Stimulated activated CD8-positive, alpha-beta memory T cell treated with anti-CD3 and anti-CD28 coated beads, Interleukin-4, amount 100 ng/mL, for 4 hours (primary cell): ENCODE results near the gene NOSTRIN.

Experiments
- DNase-seq, 2 donors: peaks; one replicate each; pipeline ENCODE4 v3.0.0-alpha.2; 2020; ENCODE audit warnings: low read depth in 2 of 2, low spot score in 1 of 2

Gene NOSTRIN

DNA sequence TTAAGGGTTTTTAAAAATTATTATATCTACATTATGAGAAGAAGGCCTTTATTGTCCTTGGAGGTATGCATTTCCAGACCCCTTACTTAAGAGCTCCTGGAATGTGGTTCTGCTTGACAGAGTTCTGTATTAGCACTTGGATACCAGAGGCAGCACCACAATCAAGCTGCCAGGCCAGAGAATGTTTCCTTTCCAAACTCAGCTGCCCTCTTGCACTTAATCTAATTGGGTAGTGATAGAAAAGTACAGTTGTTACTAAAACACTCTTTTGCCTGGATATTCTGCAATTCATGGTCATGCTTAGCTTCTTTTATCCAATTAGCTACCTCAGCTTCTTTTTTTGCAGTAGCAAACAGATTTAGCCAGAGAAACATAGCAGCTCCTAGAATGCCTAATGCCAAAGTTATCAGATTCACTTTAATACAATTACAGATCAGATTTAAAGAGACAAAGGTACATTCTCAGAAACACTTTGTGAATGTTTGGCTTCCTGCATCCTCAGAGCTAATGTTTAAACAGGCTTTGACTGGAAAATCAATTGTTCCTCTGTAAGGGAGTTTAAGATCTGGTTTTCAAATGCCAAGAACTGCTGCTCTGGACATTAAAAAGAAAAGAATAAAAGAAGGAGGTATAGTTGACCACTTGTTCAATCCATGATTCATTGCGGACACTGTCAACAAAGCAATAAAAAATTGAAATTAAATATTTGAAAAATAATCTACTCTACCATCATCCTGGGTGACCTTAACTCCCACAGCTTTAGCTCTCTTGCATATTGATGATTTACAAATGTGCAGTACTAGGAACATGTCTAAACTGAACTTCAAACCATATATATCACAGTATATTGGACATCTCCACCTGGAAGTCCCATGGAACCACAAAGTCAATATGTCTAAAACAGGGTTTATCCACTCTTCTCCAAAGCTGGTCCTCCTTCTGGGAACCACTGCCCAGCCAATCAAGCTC, 12.8 kb downstream of the NOSTRIN start:
- no peak for DNase-seq

DNA sequence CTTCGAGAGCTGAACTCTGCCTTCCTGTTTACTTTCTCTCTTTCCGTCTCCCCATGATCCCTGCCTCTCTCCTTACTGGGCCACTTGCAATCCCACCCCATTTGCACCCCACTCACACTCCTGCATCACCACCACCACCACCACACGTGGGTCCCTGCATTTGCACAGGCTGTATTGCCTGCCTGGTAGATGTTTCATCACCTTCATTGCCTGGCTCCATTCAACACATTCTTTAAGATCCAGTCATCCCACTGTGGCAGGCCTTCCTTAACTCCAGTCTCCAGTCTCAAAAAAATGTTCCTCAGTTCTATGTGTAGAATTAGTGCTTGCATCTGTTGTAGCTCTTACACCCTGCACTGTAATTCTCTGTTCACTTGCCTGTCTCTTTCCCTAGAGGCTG, 13.9 kb downstream of the NOSTRIN start:
- DNase-seq: no peak

DNA sequence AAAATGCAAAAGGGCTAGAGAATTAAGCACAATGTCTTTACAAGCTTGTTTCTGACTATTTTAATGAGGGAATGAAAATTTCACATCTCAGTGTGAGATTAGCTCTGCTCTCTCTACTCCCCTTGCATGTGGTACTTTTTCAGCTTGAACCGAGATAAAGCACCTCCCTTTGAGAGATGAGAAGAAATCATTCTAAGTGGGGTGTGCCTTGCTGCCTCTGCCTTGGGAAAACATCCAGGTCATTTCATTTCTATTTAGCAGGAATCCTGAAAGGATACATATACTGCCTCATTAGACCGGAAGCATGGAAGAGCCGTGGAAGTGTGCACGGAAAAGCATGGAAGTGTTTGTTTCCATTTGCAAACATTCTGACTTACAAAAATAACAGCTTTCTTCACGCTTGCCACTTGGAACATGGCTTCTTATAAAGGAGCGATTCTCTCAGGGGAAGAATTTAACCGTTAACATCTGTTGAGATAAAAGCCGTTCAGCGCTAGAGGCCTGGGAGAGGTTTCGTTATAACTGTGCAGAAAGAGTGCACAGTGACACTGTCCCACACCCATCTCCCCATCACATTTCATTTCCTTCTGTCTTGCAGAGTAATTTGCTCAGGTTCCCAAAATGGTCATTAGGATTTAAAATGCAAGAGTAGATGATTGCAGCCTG, 16.7 kb downstream of the NOSTRIN start:
- DNase-seq: no peak

GRCh38 chr2:168819829-168820489, 17.5 kb downstream of the NOSTRIN start:
- DNase-seq: no peak

DNA sequence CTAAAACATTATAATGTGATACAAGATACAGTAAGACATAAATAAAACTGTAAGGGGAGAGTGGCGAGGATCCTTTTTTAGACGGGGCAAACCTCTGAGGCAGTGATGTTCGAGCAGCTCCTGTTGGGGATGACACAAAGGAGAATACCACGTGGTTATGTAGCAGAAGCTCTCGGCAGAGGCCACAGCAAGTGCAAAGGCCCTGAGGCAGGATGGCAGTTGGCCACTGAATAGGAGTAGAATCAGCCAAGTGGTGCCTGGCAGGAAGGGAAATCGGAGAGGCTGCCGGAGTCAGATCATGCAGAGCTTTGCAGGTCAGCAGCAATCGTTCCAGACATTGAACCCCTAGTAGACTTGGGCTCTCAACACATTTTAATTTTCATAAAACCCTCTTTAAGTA, 19.1 kb downstream of the NOSTRIN start:
- DNase-seq: no peak

GRCh38 chr2:168821992-168822391, 19.6 kb downstream of the NOSTRIN start:
- DNase-seq: no peak

- DNase-seq: no peak
Measured at GRCh38 chr2:168825126-168825525, 22.7 kb downstream of the NOSTRIN start.

GRCh38 chr2:168830958-168831357, 28.5 kb downstream of the NOSTRIN start:
- DNase-seq: no peak

- DNase-seq: no peak
Measured at GRCh38 chr2:168831662-168832061, 29.2 kb downstream of the NOSTRIN start.

GRCh38 chr2:168835969-168836368, 33.5 kb downstream of the NOSTRIN start:
- no peak for DNase-seq

DNA sequence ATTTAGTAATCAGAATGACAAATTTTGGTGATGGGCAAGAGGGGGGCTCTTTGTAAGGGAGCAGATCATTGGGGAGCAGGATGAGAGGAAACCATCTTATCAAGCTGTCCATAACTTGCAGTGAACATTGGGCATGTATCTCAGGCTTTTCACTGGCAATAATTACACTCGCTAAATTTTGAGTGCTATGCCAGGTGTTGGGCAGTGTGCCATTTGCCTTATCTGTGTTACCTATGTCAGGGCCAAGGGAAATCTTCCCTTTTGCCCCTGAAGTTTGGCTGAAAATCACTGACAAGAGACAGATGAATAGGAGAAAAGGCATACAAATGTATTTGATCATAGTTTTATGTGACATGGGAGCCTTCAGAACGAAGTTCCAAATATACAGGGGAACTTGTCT, 39.0 kb downstream of the NOSTRIN start:
- no peak for DNase-seq

DNA sequence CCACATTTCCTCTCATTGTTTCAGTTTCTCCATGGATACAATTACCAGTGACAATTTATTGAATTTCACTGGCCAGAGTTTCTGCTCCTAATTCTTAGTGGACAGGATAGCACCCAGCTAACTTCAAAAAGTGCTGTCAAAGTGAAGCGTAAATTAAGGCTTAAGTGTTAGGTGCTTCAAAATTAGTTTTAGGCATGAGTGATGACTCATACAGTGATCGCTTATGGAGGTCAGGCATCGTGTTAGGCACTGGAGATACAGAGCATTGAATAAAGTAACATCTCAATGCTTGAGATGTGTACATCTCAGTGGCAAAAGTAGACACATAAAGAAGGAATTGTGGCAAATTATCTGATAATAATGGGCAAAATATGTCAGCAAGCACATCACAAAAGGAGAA, 40.8 kb downstream of the NOSTRIN start:
- no peak for DNase-seq

- no peak for DNase-seq
Measured at GRCh38 chr2:168848225-168848624, 45.8 kb downstream of the NOSTRIN start.

DNA sequence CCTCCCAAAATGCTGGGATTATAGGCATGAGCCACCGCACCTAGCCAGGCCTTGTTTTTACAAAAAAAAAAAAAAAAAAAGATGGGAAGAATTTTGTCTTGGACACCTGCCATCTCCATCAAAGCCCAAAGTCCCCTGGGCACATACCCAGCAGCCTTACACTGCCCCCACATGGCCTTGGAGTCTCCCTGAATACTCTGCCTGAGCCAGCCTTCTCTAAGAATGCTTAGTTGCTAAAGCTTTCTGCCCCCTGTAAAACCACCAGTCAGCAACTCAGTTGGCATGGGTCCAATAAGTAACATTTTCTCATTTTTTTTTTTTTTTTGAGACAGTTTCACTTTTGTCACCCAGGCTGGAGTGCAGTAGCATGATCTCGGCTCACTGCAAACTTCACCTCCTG, 47.2 kb downstream of the NOSTRIN start:
- DNase-seq: no peak

GRCh38 chr2:168850846-168851245, 48.4 kb downstream of the NOSTRIN start:
- no peak for DNase-seq

DNA sequence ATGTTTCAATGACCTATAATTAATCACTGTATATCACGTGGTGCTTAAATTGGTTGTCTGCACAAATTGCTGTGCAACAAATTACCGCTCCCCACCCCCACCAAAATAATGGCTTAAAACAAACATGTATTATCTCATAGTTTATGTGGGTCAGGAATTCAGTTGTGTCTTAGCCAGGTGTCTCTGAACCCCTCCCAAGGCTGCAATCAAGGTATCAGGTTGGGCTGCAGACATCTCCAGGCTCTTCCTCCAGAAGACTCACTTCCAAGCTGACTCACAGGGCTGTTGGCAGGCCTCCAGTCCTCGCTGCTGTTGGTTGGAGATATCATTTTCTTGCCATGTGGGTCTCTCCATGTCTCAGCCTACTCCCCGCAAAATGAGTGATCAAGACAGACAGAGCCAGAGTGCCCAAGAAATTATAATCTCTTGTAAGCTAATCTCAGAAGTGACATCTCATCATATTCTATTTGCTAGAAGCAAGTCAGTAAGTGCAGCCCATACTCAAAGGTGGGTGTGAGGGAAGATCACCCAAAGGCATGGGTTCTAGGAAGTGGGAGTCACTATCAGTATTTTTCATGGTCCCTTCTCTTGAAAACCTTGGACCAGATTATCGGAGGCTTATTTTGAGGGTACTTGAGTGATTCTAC, 49.4 kb downstream of the NOSTRIN start:
- DNase-seq: no peak

DNA sequence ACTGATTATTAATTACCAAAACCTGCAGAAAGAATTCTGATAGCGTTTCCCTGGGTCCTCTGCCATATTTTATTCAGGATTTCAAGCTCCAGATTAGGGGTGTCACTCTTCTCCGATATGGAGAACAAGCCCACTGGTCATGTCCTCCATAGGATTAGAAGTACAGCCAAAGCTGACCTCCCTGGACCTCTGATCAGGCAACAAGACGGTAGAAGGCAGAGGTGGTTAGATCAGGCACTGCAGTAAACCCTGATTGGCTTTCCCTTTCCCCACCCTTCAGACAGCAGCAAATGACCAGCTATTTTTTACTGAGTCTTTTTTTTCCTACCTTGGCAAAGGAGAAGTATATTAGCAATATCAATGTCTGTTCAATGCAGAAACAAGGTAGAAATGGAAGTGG, 50.0 kb downstream of the NOSTRIN start:
- no peak for DNase-seq

GRCh38 chr2:168853471-168853870, 51.0 kb downstream of the NOSTRIN start:
- DNase-seq: no peak

DNA sequence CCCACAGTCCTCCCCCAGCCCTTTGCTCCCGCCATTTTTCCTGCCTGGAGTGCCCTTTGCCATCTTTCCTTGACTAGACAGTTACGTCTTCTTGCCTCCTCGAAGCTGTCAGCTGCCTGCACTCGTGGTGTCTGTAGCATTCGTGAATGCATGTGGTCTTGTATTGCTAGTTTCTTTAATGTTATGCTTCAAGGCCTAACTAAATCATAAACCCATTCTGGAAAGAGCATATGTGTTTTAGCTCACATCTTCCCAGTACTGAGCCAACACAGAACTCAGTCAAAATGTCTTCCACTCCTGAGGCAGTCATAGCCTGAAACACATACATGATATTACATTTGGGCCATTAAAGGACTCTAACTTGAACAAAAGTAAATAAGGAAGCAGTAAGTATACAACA, 52.2 kb downstream of the NOSTRIN start:
- DNase-seq: no peak

- DNase-seq: no peak
Measured at GRCh38 chr2:168855601-168856000, 53.2 kb downstream of the NOSTRIN start.

GRCh38 chr2:168858146-168858545, 55.7 kb downstream of the NOSTRIN start:
- DNase-seq: no peak
